NCI-H146 treated with DMSO at 0.1 percent for 48 hours (cell line): ENCODE results near the gene ICAM5.
"Not testable (repeated sequence)": the region's sequence is repeated elsewhere in the genome, so short reads cannot be mapped to it uniquely, and the experiment has no call there.

ENCODE experiments used
- DNase-seq: peaks from one replicate; lab custom pipeline; 2025; ENCODE audit not compliant: unreplicated experiment; lab: John Stamatoyannopoulos, UW

The ICAM5 gene

GRCh38 chr19:10269333-10270179 lies 20.2 kb upstream of the ICAM5 start:
- DNase-seq, result peak; percentile 46

GRCh38 chr19:10270180-10270615 lies 19.6 kb upstream of the ICAM5 start:
- no peak for DNase-seq

- DNase-seq, result peak; percentile 52
Observed at GRCh38 chr19:10270616-10271394, 18.9 kb upstream of the ICAM5 start, which contains the start of gene ICAM1. TSS of gene ICAM1 (plus strand) at chr19:10271120. CDS start at chr19:10271160, 40 bp downstream.

GRCh38 chr19:10271543-10272086 lies 18.1 kb upstream of the ICAM5 start:
- no peak for DNase-seq

- no peak for DNase-seq
Observed at GRCh38 chr19:10274589-10274988, 15.2 kb upstream of the ICAM5 start.

- DNase-seq, result no peak
Observed at GRCh38 chr19:10277795-10278589, 11.8 kb upstream of the ICAM5 start.

GRCh38 chr19:10278935-10279334 lies 10.8 kb upstream of the ICAM5 start:
- no peak for DNase-seq

- DNase-seq, result no peak
Observed at GRCh38 chr19:10279737-10280442, 9.9 kb upstream of the ICAM5 start.

GRCh38 chr19:10282043-10282442 lies 7.7 kb upstream of the ICAM5 start:
- not testable (repeated sequence) for DNase-seq

- no peak for DNase-seq
Observed at GRCh38 chr19:10283301-10284064, 6.3 kb upstream of the ICAM5 start.

- no peak for DNase-seq
Observed at GRCh38 chr19:10284065-10284959, 5.4 kb upstream of the ICAM5 start.

- DNase-seq, result no peak
Observed at GRCh38 chr19:10284960-10285278, 4.8 kb upstream of the ICAM5 start.

- DNase-seq, result no peak
Observed at GRCh38 chr19:10285393-10285792, 4.4 kb upstream of the ICAM5 start.

GRCh38 chr19:10286803-10287737 lies 2.7 kb upstream of the ICAM5 start, which contains the start of gene ICAM4:
TSS of gene ICAM4 (plus strand) at chr19:10286955. CDS start at chr19:10287013, 58 bp downstream.
- DNase-seq, result no peak

- peak; percentile 48 for DNase-seq
Observed at GRCh38 chr19:10288662-10289166, 1.0 kb upstream of the ICAM5 start.

- peak; percentile 72 for DNase-seq
Observed at GRCh38 chr19:10289167-10289835, 451 bp upstream of the ICAM5 start.
